H9 (cell line): Measurements from ENCODE around the gene L3MBTL4. TPM values are rescaled to one million over a fixed set of nuclear protein-coding genes. Genes with fewer than 3 reads are reported as not detected.

ENCODE experiments used
- DNase-seq: peaks from one replicate; pipeline ENCODE4 v3.0.0-alpha.2; 2017
- H2AFZ ChIP-seq: one replicate; pipeline ENCODE4 v1.6.1; 2013; ENCODE audit warnings: mild to moderate bottlenecking, low read length, control low read depth, moderate library complexity
- H2AK5ac ChIP-seq: 2 replicates; pipeline ENCODE4 v1.6.1; 2013; ENCODE audit warnings: low read length, control low read depth, mixed read lengths; ENCODE audit not compliant: insufficient read length
- H2BK120ac ChIP-seq: one replicate; pipeline ENCODE4 v1.6.1; 2013; ENCODE audit warnings: low read depth, mild to moderate bottlenecking, low read length, control low read depth, inconsistent platforms; ENCODE audit not compliant: poor library complexity, severe bottlenecking
- H2BK12ac ChIP-seq: 2 replicates; pipeline ENCODE4 v1.6.1; 2013; ENCODE audit warnings: low read length, control low read depth, mixed read lengths, low read depth; ENCODE audit not compliant: insufficient read length
- H2BK15ac ChIP-seq: 2 replicates; pipeline ENCODE4 v1.6.1; 2013; ENCODE audit warnings: low read depth, low read length, control low read depth
- H2BK20ac ChIP-seq: one replicate; pipeline ENCODE4 v1.6.1; 2013; ENCODE audit warnings: low read depth, mild to moderate bottlenecking, low read length, control low read depth, inconsistent platforms; ENCODE audit not compliant: poor library complexity, severe bottlenecking
- H2BK5ac ChIP-seq: 2 replicates; pipeline ENCODE4 v1.6.1; 2013; ENCODE audit warnings: low read length, control low read depth, mixed read lengths; ENCODE audit not compliant: insufficient read length
- H3K14ac ChIP-seq: 2 replicates; pipeline ENCODE4 v1.6.1; 2013; ENCODE audit warnings: low read length, control low read depth; ENCODE audit not compliant: insufficient read depth
- H3K18ac ChIP-seq: 2 replicates; pipeline ENCODE4 v1.6.1; 2013; ENCODE audit warnings: low read depth, mild to moderate bottlenecking, mixed read lengths, low read length, control low read depth; ENCODE audit not compliant: insufficient read length
- H3K23ac ChIP-seq: 2 replicates; pipeline ENCODE4 v1.6.1; 2013; ENCODE audit warnings: low read length, control low read depth, mixed read lengths, low read depth; ENCODE audit not compliant: insufficient read length
- H3K23me2 ChIP-seq: 2 replicates; pipeline ENCODE4 v1.6.1; 2013; ENCODE audit warnings: low read depth, mild to moderate bottlenecking, mixed read lengths, low read length, control low read depth; ENCODE audit not compliant: insufficient read length, poor library complexity, severe bottlenecking
- H3K27ac ChIP-seq: 2 replicates; pipeline ENCODE4 v1.5.1; 2013; ENCODE audit warnings: low read length, control low read depth, mixed read lengths, low read depth; ENCODE audit not compliant: insufficient read length
- H3K27me3 ChIP-seq: 2 replicates; pipeline ENCODE4 v1.6.1; 2013; ENCODE audit warnings: low read length, control low read depth, inconsistent platforms; ENCODE audit not compliant: insufficient read depth
- H3K4ac ChIP-seq: 2 replicates; pipeline ENCODE4 v1.6.1; 2013; ENCODE audit warnings: low read depth, mild to moderate bottlenecking, control low read depth, inconsistent platforms, low read length, moderate library complexity
- H3K4me1 ChIP-seq: 2 replicates; pipeline ENCODE4 v1.6.1; 2013; ENCODE audit warnings: low read length, control low read depth, inconsistent platforms; ENCODE audit not compliant: insufficient read depth
- H3K4me2 ChIP-seq: 2 replicates; pipeline ENCODE4 v1.6.1; 2013; ENCODE audit warnings: low read length, control low read depth, mixed read lengths; ENCODE audit not compliant: insufficient read length, insufficient read depth
- H3K56ac ChIP-seq: 2 replicates; pipeline ENCODE4 v1.6.1; 2013; ENCODE audit warnings: low read depth, mild to moderate bottlenecking, mixed read lengths, low read length, control low read depth; ENCODE audit not compliant: insufficient read length
- H3K79me1 ChIP-seq: 2 replicates; pipeline ENCODE4 v1.6.1; 2013; ENCODE audit warnings: low read depth, mild to moderate bottlenecking, moderate library complexity, low read length, control low read depth, inconsistent platforms; ENCODE audit not compliant: insufficient read depth, poor library complexity, severe bottlenecking
- H3K79me2 ChIP-seq: 2 replicates; pipeline ENCODE4 v1.6.1; 2013; ENCODE audit warnings: low read length, control low read depth, inconsistent platforms; ENCODE audit not compliant: insufficient read depth
- H3K9ac ChIP-seq: 2 replicates; pipeline ENCODE4 v1.6.1; 2013; ENCODE audit warnings: low read length, control low read depth, mixed read lengths; ENCODE audit not compliant: insufficient read length; ENCODE audit errors: extremely low read depth
- H3K9me3 ChIP-seq: one replicate; pipeline ENCODE4 v1.6.1; 2013; ENCODE audit warnings: low read depth, low read length, inconsistent platforms; ENCODE audit not compliant: control insufficient read depth
- H3T11ph ChIP-seq: one replicate; pipeline ENCODE4 v1.6.1; 2013; ENCODE audit warnings: mild to moderate bottlenecking, low read length, control low read depth, inconsistent platforms
- H4K20me1 ChIP-seq: one replicate; pipeline ENCODE4 v1.6.1; 2013; ENCODE audit not compliant: control insufficient read depth, insufficient read length, insufficient read depth
- H4K5ac ChIP-seq: 2 replicates; pipeline ENCODE4 v1.6.1; 2013; ENCODE audit warnings: low read depth, mild to moderate bottlenecking, mixed read lengths, low read length, control low read depth; ENCODE audit not compliant: insufficient read length
- H4K8ac ChIP-seq: replicated peaks from 2 replicates; pipeline ENCODE4 v1.6.1; 2013; ENCODE audit warnings: low read length, control low read depth, mixed read lengths, low read depth; ENCODE audit not compliant: insufficient read length
- H4K91ac ChIP-seq: 2 replicates; pipeline ENCODE4 v1.6.1; 2013; ENCODE audit warnings: low read depth, mild to moderate bottlenecking, moderate library complexity, mixed read lengths, low read length, control low read depth; ENCODE audit not compliant: insufficient read length
- H3K27ac Mint-ChIP-seq, 3 experiments: 2 replicates in 2 of 3; 3 replicates in 1 of 3; pipeline ENCODE4 v1.8.0; 2020 to 2021; ENCODE audit warnings: mixed read lengths in 3 of 3, mild to moderate bottlenecking in 1 of 3, moderate library complexity in 1 of 3
- H3K27me3 Mint-ChIP-seq: 2 replicates; pipeline ENCODE4 v1.8.0; 2021; ENCODE audit warnings: low read depth, mild to moderate bottlenecking, moderate library complexity, mixed read lengths
- H3K36me3 Mint-ChIP-seq, 3 experiments: 2 replicates in 2 of 3; 3 replicates in 1 of 3; pipeline ENCODE4 v1.8.0; 2020 to 2021; ENCODE audit warnings: low read depth in 3 of 3, mixed read lengths in 3 of 3; ENCODE audit not compliant: insufficient read depth in 1 of 3
- H3K4me1 Mint-ChIP-seq, 2 experiments: 2 replicates each; pipeline ENCODE4 v1.8.0; 2020; ENCODE audit warnings: mixed read lengths in 2 of 2
- H3K4me3 Mint-ChIP-seq, 2 experiments: 2 replicates in 1 of 2; 3 replicates in 1 of 2; pipeline ENCODE4 v1.8.0; 2020 to 2021; ENCODE audit warnings: mild to moderate bottlenecking in 2 of 2, mixed read lengths in 2 of 2, moderate library complexity in 1 of 2
- H3K9me3 Mint-ChIP-seq, 2 experiments: 2 replicates in 1 of 2; 3 replicates in 1 of 2; pipeline ENCODE4 v1.8.0; 2020; ENCODE audit warnings: mild to moderate bottlenecking in 2 of 2, mixed read lengths in 2 of 2, moderate library complexity in 1 of 2
- WGBS: extraction: QIAGEN DNeasy Blood & Tissue Kit; methylation state at CpG from one replicate; pipeline ENCODE4 v1.1.7; 2013; ENCODE audit warnings: missing lambda C conversion rate, low lambda C conversion rate, mixed read lengths; ENCODE audit not compliant: insufficient read length; ENCODE audit errors: extremely low coverage; 5-methylcytosine and 5-hydroxymethylcytosine counted together
- total RNA-seq: library from RNA; stranded (reverse); gene quantifications from 2 replicates; pipeline ENCODE4 v1.2.1, GENCODE V29; 2021
- TF ChIP-seq, protein P1 (sequence below): fragments of 200-600 bp; sonication (generic); conservative IDR thresholded peaks from 3 replicates; pipeline ENCODE4 v1.8.0; 2021; ENCODE audit warnings: antibody characterized with exemption, mild to moderate bottlenecking

The L3MBTL4 gene
- total RNA-seq, 1 experiment from 2014 or later, result 1.9 TPM

DNA sequence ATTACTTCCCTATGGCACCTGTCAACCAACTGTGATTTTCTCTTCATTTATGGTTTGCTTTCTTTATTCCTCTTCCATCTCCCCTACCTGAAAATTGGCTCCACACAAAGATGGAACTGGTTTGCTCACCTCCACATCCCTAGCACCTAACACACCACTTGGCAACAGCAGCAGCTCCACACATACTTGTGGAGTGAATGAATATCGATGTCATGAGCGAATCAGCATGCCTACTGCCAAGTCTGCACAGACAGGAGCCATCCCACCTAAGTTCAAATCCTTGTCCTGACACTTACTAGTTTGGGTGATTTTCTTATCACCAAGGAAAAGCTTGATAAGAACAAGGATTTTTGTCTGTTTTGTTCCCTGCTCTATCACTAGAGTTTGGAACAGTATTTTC, 328.0 kb downstream of the L3MBTL4 start:
- H3K23me2 ChIP-seq, result no peaks in the 10 kb centered on the region
- no peak overlapping the region for H3K4me2 ChIP-seq
- no peak overlapping the region for H3K18ac ChIP-seq
- no peaks in the 10 kb centered on the region for H3K27me3 ChIP-seq
- no peak overlapping the region for H4K91ac ChIP-seq
- no peak for DNase-seq
- H3K4me3 Mint-ChIP-seq, result no peak overlapping the region
- TF ChIP-seq, protein P1, sequence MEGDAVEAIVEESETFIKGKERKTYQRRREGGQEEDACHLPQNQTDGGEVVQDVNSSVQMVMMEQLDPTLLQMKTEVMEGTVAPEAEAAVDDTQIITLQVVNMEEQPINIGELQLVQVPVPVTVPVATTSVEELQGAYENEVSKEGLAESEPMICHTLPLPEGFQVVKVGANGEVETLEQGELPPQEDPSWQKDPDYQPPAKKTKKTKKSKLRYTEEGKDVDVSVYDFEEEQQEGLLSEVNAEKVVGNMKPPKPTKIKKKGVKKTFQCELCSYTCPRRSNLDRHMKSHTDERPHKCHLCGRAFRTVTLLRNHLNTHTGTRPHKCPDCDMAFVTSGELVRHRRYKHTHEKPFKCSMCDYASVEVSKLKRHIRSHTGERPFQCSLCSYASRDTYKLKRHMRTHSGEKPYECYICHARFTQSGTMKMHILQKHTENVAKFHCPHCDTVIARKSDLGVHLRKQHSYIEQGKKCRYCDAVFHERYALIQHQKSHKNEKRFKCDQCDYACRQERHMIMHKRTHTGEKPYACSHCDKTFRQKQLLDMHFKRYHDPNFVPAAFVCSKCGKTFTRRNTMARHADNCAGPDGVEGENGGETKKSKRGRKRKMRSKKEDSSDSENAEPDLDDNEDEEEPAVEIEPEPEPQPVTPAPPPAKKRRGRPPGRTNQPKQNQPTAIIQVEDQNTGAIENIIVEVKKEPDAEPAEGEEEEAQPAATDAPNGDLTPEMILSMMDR, result no peak
- no peak overlapping the region for H3T11ph ChIP-seq
- H2AK5ac ChIP-seq, result no peak overlapping the region
- no peak overlapping the region for H3K27ac ChIP-seq
- H3K14ac ChIP-seq, result no peak overlapping the region
- no peak overlapping the region for H4K5ac ChIP-seq
- no peaks in the 10 kb centered on the region for H3K4me1 ChIP-seq
- H3K79me2 ChIP-seq, result no peaks in the 10 kb centered on the region
- H3K56ac ChIP-seq, result no peak overlapping the region
- no peaks in the 10 kb centered on the region for H3K9me3 ChIP-seq
- no peak overlapping the region for H2BK15ac ChIP-seq
- H3K4ac ChIP-seq, result no peak overlapping the region
- no peak overlapping the region for H2AFZ ChIP-seq
- H3K9me3 Mint-ChIP-seq, result no peaks in the 10 kb centered on the region; a peak in 1 of 5 replicates
- H4K8ac ChIP-seq, result no peak overlapping the region
- H2BK5ac ChIP-seq, result no peak overlapping the region
- H2BK20ac ChIP-seq, result no peak overlapping the region
- H3K4me1 Mint-ChIP-seq, result peaks cover 0 to 3% of the 10 kb centered on the region in 2 experiments; a peak in 1 of 4 replicates
- H3K23ac ChIP-seq, result no peak overlapping the region
- H4K20me1 ChIP-seq, result no peaks in the 10 kb centered on the region
- no peak overlapping the region for H3K9ac ChIP-seq
- no peaks in the 10 kb centered on the region; a peak in 1 of 7 replicates for H3K36me3 Mint-ChIP-seq
- H2BK12ac ChIP-seq, result no peak overlapping the region
- no peaks in the 10 kb centered on the region for H3K79me1 ChIP-seq
- H2BK120ac ChIP-seq, result no peak overlapping the region
- H3K27ac Mint-ChIP-seq, result no peak overlapping the region
- no peaks in the 10 kb centered on the region for H3K27me3 Mint-ChIP-seq
- WGBS, result no CpG with 5 or more reads among the region's 2 CpGs
